ENCODE measurements around the gene CDC25B. TPM values are rescaled to one million over a fixed set of nuclear protein-coding genes. Genes with fewer than 3 reads are reported as not detected.
"Not testable (repeated sequence)": the region's sequence is repeated elsewhere in the genome, so short reads cannot be mapped to it uniquely, and the experiment has no call there.

Gene CDC25B
- polyA plus RNA-seq, 1 donor = 34.3 TPM

DNA sequence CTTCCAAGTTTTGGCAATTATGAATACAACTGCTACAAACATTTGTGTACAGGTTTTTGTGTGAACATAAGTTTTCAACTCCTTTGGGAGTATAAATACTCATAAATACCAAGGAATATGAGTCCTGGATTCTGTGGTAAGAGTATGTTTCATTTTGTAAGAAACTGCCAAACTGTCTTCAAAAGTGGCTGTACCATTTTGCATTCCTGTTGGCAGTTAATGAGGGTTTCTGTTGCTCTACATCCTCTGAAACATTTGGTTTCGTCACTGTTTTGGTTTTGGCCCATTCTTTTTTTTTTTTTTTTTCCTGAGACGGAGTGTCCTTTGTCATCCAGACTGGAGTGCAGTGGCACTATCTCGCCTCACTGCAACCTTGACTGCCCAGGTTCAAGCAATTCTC, 32.7 kb downstream of the CDC25B start:
- no peak for DNase-seq
- Histone ChIP-seq H3K36me3 (ENCODE audit: control insufficient read depth, insufficient read depth, low read length) (peaks cover 27% of the 10 kb centered on the region), H3K27ac (ENCODE audit: low read length) (no peak overlapping the region), H3K27me3 (ENCODE audit: control insufficient read depth, insufficient read depth, low read length) (no peaks in the 10 kb centered on the region), H3K4me1 (ENCODE audit: control insufficient read depth, insufficient read depth, low read length) (no peaks in the 10 kb centered on the region), H3K9me3 (ENCODE audit: control insufficient read depth, low read depth, low read length) (no peaks in the 10 kb centered on the region), H3K4me3 (ENCODE audit: low read length) (no peak overlapping the region)
- whole genome bisulfite sequencing (ENCODE audit: insufficient coverage, low lambda C conversion rate) = 100% methylated on average over 2 of the region's 3 CpGs

DNA sequence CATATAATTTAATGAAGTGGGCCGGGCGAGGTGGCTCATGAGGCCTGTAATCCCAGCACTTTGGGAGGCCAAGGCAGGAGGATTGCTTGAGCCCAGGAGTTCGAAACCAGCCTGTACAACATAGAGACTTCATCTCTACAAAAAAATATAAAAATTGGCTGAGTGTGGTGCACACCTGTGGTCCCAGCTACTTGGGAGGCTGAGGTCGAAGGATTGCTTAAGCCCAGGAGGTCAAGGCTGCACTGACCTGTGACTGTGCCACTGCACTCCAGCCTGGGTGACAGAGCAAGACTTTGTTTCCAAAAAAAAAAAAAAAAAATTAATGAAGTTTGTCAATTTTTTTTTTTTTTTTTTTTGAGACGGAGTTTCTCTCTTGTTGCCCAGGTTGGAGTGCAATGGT, 33.8 kb downstream of the CDC25B start:
- H3K27me3 ChIP-seq (ENCODE audit: control insufficient read depth, insufficient read depth, low read length); H3K4me3 ChIP-seq (ENCODE audit: low read length); H3K9me3 ChIP-seq (ENCODE audit: control insufficient read depth, low read depth, low read length); H3K4me1 ChIP-seq (ENCODE audit: control insufficient read depth, insufficient read depth, low read length); H3K27ac ChIP-seq (ENCODE audit: low read length); DNase-seq: not testable (repeated sequence)
- H3K36me3 ChIP-seq (ENCODE audit: control insufficient read depth, insufficient read depth, low read length) = peaks cover 20% of the 10 kb centered on the region
- no CpG with 5 or more reads among the region's 5 CpGs for WGBS (ENCODE audit: insufficient coverage, low lambda C conversion rate)

DNA sequence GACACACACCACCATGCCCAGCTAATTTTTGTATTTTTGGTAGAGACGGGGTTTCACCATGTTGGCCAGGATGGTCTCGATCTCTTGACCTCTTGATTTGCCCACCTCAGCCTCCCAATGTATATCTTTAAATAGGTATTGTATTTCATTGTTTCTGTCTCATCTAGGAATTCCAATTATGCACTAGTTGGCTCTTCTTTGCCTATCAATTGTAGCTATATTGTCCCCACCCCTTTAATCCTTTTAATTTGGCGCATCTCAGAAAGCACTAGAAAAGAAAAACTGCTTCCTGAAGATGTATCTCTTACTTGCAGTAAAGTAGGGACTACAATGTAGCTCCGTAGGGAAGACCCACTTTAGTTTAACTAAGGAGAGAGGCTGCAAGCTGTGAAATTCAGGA, 40.0 kb downstream of the CDC25B start:
- no peak overlapping the region for H3K4me3 ChIP-seq (ENCODE audit: low read length)
- 100% methylated on average over 2 of the region's 4 CpGs for WGBS (ENCODE audit: insufficient coverage, low lambda C conversion rate)
- peaks cover 3% of the 10 kb centered on the region for H3K36me3 ChIP-seq (ENCODE audit: control insufficient read depth, insufficient read depth, low read length)
- no peak overlapping the region for H3K27ac ChIP-seq (ENCODE audit: low read length)
- H3K9me3 ChIP-seq (ENCODE audit: control insufficient read depth, low read depth, low read length) = no peaks in the 10 kb centered on the region
- DNase-seq = no peak
- H3K27me3 ChIP-seq (ENCODE audit: control insufficient read depth, insufficient read depth, low read length) = no peaks in the 10 kb centered on the region
- H3K4me1 ChIP-seq (ENCODE audit: control insufficient read depth, insufficient read depth, low read length) = no peaks in the 10 kb centered on the region

DNA sequence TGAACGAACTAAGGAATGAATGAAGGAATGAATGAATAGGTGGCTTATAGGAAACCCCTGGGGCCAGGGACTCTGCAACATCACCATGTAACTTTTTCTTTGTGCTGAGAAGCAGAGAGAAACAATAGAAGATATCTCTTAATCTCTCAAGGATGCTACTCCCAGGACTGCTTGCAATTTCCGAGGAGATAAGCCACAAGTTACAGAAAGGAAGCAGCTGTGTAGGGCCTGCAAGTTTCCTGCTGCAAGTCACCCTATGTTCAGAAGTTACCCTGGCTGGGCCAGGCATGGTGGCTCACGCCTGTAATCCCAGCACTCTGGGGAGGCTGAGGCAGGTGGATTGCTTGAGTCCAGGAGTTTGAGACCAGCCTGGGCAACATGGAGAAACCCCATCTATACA, 43.2 kb downstream of the CDC25B start:
- 100% methylated on average over 1 of the region's 3 CpGs for WGBS (ENCODE audit: insufficient coverage, low lambda C conversion rate)
- Histone ChIP-seq H3K27me3 (ENCODE audit: control insufficient read depth, insufficient read depth, low read length) (no peaks in the 10 kb centered on the region), H3K4me1 (ENCODE audit: control insufficient read depth, insufficient read depth, low read length) (peaks cover 3% of the 10 kb centered on the region), H3K27ac (ENCODE audit: low read length) (no peak overlapping the region), H3K36me3 (ENCODE audit: control insufficient read depth, insufficient read depth, low read length) (peaks cover 3% of the 10 kb centered on the region), H3K9me3 (ENCODE audit: control insufficient read depth, low read depth, low read length) (no peaks in the 10 kb centered on the region), H3K4me3 (ENCODE audit: low read length) (no peak overlapping the region)
- no peak for DNase-seq

DNA sequence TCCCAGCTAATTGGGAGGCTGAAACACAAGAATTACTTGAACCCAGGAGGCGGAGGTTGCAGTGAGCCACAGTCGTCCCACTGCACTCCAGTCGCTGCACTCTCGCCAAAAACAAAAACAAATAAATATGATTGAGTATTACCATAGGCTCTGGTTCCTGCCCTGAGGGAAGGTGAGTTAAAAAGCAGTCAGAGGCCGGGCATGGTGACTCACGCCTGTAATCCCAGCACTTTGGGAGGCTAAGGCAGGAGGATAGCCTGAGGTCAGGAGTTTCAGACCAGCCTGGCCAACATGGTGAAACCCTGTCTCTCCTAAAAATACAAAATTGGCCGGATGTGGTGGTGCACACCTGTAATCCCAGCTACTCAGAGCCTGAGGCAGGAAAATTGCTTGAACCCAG, 44.1 kb downstream of the CDC25B start:
- not testable (repeated sequence) for H3K27ac ChIP-seq (ENCODE audit: low read length); H3K27me3 ChIP-seq (ENCODE audit: control insufficient read depth, insufficient read depth, low read length); H3K9me3 ChIP-seq (ENCODE audit: control insufficient read depth, low read depth, low read length); DNase-seq; H3K36me3 ChIP-seq (ENCODE audit: control insufficient read depth, insufficient read depth, low read length); H3K4me3 ChIP-seq (ENCODE audit: low read length); H3K4me1 ChIP-seq (ENCODE audit: control insufficient read depth, insufficient read depth, low read length)
- no CpG with 5 or more reads among the region's 7 CpGs for WGBS (ENCODE audit: insufficient coverage, low lambda C conversion rate)

DNA sequence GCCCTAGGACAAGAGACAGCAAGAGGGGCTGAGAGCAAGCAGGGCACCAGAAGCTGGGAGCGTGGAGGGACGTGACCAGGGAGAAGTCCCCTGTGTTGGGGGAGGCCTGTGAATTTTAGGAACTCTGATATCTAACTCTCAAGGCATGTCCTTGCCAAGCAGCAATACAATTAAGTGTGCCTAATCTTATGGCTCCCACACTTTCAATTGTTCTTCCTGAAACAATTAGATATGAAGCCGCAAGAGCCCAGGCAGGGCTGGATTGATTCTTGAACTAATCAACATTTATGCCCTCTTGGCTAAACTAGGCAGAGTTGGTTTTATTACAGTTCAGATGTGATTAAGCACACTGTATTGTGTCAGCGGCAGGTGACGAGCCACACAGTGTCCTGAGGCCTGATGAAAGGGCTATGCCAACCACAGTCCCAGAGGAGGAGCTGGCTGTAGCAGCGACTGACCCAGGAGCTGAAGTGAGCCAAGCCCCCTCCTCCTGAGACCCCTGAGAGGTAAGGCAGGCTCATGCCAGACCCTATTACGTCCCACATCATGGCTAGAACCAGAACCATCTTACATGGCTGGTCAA, 46.3 kb downstream of the CDC25B start:
- H3K4me3 ChIP-seq (ENCODE audit: low read length) = no peak overlapping the region
- peak in 1 of 2 donors; percentile 66 for DNase-seq
- H3K27ac ChIP-seq (ENCODE audit: low read length) = no peak overlapping the region
- H3K4me1 ChIP-seq (ENCODE audit: control insufficient read depth, insufficient read depth, low read length) = peaks cover 15% of the 10 kb centered on the region
- no peaks in the 10 kb centered on the region for H3K27me3 ChIP-seq (ENCODE audit: control insufficient read depth, insufficient read depth, low read length)
- WGBS (ENCODE audit: insufficient coverage, low lambda C conversion rate) = no CpG with 5 or more reads among the region's 7 CpGs
- no peaks in the 10 kb centered on the region for H3K36me3 ChIP-seq (ENCODE audit: control insufficient read depth, insufficient read depth, low read length)
- H3K9me3 ChIP-seq (ENCODE audit: control insufficient read depth, low read depth, low read length) = no peaks in the 10 kb centered on the region

DNA sequence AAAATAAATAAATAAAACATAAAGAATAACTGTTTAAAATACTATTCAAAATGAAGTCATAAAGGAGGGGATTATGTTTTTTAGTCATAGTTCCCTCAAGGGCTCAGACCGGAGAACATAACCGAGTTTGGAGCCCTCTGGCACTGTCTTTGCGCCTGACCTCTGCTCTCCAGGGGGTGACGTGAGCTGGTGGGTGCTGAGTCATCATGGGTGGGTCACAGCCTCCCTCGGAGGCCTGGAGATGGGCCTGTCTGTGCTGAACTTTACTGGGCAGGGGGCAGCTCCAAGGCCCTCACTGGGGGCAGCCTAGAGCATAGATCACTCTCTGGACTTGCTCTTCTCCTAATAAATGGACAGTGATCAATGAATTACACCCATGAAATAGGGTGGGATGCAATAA, 47.4 kb downstream of the CDC25B start:
- Histone ChIP-seq H3K27me3 (ENCODE audit: control insufficient read depth, insufficient read depth, low read length) (no peaks in the 10 kb centered on the region), H3K4me3 (ENCODE audit: low read length) (no peak overlapping the region), H3K36me3 (ENCODE audit: control insufficient read depth, insufficient read depth, low read length) (no peaks in the 10 kb centered on the region), H3K9me3 (ENCODE audit: control insufficient read depth, low read depth, low read length) (no peaks in the 10 kb centered on the region), H3K4me1 (ENCODE audit: control insufficient read depth, insufficient read depth, low read length) (peaks cover 15% of the 10 kb centered on the region), H3K27ac (ENCODE audit: low read length) (no peak overlapping the region)
- DNase-seq = no peak
- WGBS (ENCODE audit: insufficient coverage, low lambda C conversion rate) = no CpG with 5 or more reads among the region's 5 CpGs

DNA sequence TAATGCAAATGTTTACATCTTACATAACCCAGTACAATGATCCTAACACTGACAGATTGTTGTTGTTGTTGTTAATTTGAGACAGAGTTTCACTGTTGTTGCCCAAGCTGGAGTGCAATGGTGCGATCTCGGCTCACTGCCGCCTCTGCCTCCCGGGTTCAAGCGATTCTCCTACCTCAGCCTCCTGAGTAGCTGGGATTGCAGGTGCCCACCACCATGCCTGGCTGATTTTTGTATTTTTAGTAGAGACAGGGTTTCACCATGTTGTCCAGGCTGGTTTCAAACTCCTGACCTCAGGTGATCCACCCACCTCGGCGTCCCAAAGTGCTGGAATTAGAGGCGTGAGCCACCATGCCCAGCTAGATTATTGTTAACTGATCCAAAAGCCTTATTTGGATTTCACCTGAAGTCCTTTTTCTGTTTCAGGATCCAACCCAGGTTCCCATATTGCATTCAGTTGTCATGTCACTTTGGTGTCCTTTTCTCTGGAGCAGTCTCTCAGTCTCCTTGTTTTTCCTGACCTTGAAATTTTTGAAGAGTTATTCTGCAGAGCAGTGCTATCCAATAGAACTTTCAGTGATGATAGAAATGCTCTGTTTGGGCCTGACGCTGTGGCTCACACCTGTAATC, 48.0 kb downstream of the CDC25B start:
- DNase-seq; H3K36me3 ChIP-seq (ENCODE audit: control insufficient read depth, insufficient read depth, low read length); H3K9me3 ChIP-seq (ENCODE audit: control insufficient read depth, low read depth, low read length); H3K4me3 ChIP-seq (ENCODE audit: low read length); H3K27ac ChIP-seq (ENCODE audit: low read length); H3K27me3 ChIP-seq (ENCODE audit: control insufficient read depth, insufficient read depth, low read length): not testable (repeated sequence)
- peaks cover 15% of the 10 kb centered on the region for H3K4me1 ChIP-seq (ENCODE audit: control insufficient read depth, insufficient read depth, low read length)
- WGBS (ENCODE audit: insufficient coverage, low lambda C conversion rate) = no CpG with 5 or more reads among the region's 9 CpGs

DNA sequence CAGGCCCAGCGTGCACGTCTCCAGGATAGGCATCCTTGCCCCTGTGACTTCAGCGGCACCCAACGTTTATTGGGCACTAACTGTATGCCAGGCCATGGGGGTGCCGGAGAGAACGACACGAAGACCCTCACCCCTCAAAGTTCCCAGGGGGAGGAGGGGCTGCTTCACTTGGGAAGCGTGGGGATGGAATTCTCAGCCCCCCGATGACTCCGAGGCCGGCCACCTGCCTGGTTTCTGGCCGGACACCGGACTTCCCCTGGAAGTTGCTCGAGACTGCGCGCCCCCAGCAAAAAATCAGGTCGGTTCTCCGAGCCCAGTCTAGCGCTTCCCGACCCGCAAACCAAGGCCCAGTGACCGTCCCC, 50.2 kb downstream of the CDC25B start:
- no peaks in the 10 kb centered on the region for H3K27me3 ChIP-seq (ENCODE audit: control insufficient read depth, insufficient read depth, low read length)
- H3K4me1 ChIP-seq (ENCODE audit: control insufficient read depth, insufficient read depth, low read length) = peaks cover 15% of the 10 kb centered on the region
- H3K4me3 ChIP-seq (ENCODE audit: low read length) = peak overlapping the region; percentile 76
- WGBS (ENCODE audit: insufficient coverage, low lambda C conversion rate) = no CpG with 5 or more reads among the region's 22 CpGs
- no peaks in the 10 kb centered on the region for H3K36me3 ChIP-seq (ENCODE audit: control insufficient read depth, insufficient read depth, low read length)
- peak overlapping the region; percentile 95 for H3K27ac ChIP-seq (ENCODE audit: low read length)
- no peak for DNase-seq
- no peaks in the 10 kb centered on the region for H3K9me3 ChIP-seq (ENCODE audit: control insufficient read depth, low read depth, low read length)

DNA sequence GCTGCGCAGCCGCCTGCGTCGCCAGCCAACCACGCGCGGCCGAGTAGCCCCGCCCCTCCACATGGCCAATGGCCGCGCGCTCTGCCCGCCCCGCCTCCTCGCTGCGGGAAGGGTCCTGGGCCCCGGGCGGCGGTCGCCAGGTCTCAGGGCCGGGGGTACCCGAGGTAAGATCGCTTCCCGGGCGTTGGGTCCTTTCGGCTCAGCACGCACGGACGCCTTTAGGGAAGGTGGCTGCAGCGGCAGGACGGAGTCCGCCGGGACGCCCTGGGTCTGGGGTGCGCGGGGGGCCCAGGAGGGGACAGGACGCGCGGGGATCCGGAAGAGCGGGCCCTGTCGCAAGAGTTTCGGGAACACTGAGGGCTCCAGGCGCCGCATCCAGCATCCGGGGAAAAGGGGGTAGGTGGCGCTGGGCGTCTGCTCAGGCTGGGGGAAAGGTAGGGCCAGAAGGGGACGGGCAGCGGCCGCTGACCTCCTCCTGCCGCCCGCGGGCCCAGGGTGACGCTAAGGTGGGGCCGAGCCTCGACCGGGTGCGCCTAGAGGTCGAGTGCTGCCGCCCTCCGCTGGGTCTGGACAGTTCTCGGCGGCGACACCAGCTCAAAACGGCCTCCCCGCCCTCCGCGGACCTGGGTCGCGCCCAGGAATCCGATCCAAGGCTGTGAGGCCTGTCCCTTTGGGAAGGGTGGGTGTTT, 50.8 kb downstream of the CDC25B start, which contains the start of gene MAVS:
MAVS (plus strand) TSS at position 95 of the 689 bp plus-strand sequence. CDS start 7,791 bp downstream, outside the sequence.
- no peaks in the 10 kb centered on the region for H3K36me3 ChIP-seq (ENCODE audit: control insufficient read depth, insufficient read depth, low read length)
- peak within 1 kb of the TSS; percentile 76 for H3K4me3 ChIP-seq (ENCODE audit: low read length)
- DNase-seq = peak; percentile 78 to 92
- H3K27me3 ChIP-seq (ENCODE audit: control insufficient read depth, insufficient read depth, low read length) = no peaks in the 10 kb centered on the region
- no CpG with 5 or more reads among the region's 72 CpGs for WGBS (ENCODE audit: insufficient coverage, low lambda C conversion rate)
- H3K4me1 ChIP-seq (ENCODE audit: control insufficient read depth, insufficient read depth, low read length) = peaks cover 15% of the 10 kb centered on the region
- H3K9me3 ChIP-seq (ENCODE audit: control insufficient read depth, low read depth, low read length) = no peaks in the 10 kb centered on the region
- peak within 1 kb of the TSS; percentile 95 for H3K27ac ChIP-seq (ENCODE audit: low read length)
